Stimulated activated naive CD8-positive, alpha-beta T cell treated with anti-CD3 and anti-CD28 coated beads, Interleukin-15, amount 100 ng/mL, for 72 hours (primary cell): Measurements from ENCODE around the gene POLE3.
A peak's percentile ranks its signal among the peaks of the same experiment; 100 is the strongest.
"Not testable (repeated sequence)": the region's sequence is repeated elsewhere in the genome, so short reads cannot be mapped to it uniquely, and the experiment has no call there.

Experiments used
- ATAC-seq: fragments of 150-1000 bp; cut with Tn5 transposase; 2 replicates; pipeline ENCODE4 v1.10.0; 2021; ENCODE audit warnings: mild to moderate bottlenecking, moderate library complexity
- DNase-seq, 2 donors: peaks; one replicate each; pipeline ENCODE4 v3.0.0; 2021 to 2022
- H3K27ac Mint-ChIP-seq, 2 donors: one replicate each; pipeline ENCODE4 v1.8.0; 2022; ENCODE audit warnings: mild to moderate bottlenecking in 2 of 2, mixed read lengths in 2 of 2, moderate library complexity in 2 of 2
- H3K27me3 Mint-ChIP-seq: one replicate; pipeline ENCODE4 v1.8.0; 2022; ENCODE audit warnings: mixed read lengths
- H3K4me1 Mint-ChIP-seq: one replicate; pipeline ENCODE4 v1.8.0; 2022; ENCODE audit warnings: mild to moderate bottlenecking, mixed read lengths
- H3K4me3 Mint-ChIP-seq, 2 donors: one replicate each; pipeline ENCODE4 v1.8.0; 2022; ENCODE audit warnings: mild to moderate bottlenecking in 2 of 2, mixed read lengths in 2 of 2, moderate library complexity in 1 of 2
- H3K9me3 Mint-ChIP-seq, 2 donors: one replicate each; pipeline ENCODE4 v1.8.0; 2022; ENCODE audit warnings: mixed read lengths in 2 of 2

The POLE3 gene

DNA sequence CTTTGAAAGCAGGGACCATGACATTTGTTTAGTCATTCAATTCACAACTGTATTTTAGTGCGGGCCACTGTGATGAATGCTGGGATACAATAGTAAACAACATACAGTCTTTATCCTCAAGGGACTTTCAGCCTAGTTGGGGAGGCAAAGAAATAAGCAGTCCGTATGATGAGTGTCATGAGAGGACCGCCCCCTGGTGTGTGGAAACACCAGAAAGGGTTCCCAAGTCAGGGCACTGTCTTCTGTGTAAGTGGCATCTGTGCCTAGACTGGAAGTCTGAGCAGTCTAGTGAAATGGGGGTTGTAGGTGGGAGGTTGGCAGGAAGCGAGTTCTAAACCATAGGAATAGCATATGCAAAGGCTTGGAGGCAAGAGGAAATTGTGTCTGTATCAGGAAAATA, 6.9 kb upstream of the POLE3 start:
- DNase-seq (no peak), ATAC-seq (no peak)
- Mint-ChIP-seq H3K4me3 (no peak overlapping the region), H3K27me3 (no peaks in the 10 kb centered on the region), H3K9me3 (no peaks in the 10 kb centered on the region), H3K4me1 (no peaks in the 10 kb centered on the region), H3K27ac (no peak overlapping the region)

DNA sequence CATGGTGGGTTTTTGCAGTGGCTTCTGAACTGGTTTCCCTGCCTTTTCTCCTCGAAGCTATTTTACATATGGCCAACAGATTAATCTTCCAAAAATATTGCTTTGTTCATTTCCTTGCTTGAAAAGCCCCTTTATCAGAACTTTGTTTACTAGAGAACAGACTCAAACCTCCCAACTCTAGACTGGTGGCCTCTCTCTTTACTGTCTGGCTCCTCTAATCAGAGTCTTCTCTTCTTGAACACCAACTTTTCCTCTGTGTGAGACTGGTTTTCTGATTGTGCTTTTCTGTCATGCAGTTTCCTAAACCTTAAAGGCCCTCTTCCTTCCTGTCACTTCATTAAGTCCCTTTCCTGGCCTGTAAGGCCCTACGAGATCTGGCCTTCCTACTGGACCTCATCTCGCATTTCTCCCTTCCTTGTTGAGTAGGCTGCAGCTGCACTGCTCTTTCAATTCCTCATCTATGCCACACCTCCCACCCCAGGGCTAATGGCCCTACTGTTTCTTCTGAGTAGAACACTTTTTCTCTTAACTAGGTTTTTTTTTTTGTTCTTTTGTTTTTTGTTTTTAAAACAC, 5.8 kb upstream of the POLE3 start:
- DNase-seq (no peak), ATAC-seq (no peak)
- H3K9me3 Mint-ChIP-seq = no peaks in the 10 kb centered on the region
- H3K4me3 Mint-ChIP-seq = no peak overlapping the region
- no peaks in the 10 kb centered on the region for H3K27me3 Mint-ChIP-seq
- H3K4me1 Mint-ChIP-seq = no peaks in the 10 kb centered on the region
- no peak overlapping the region for H3K27ac Mint-ChIP-seq

DNA sequence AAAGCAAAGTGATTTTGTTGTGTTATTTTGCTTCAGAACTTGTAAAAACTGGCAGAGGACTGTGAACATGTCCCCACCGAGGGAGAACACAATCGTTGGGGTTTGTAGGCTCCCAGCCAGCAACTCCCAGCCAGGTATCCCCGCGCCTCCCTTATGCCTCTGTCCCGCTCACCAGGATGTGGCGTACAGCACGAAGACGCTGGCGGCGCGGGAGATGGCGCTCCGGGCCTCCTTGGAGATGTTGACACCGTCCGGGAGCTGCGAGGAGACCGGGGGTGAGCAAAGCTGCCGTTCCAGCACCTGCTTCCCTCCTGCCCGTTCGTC, 630 bp downstream of the POLE3 start:
- Mint-ChIP-seq H3K4me3 (peak overlapping the region; percentile 93 to 100), H3K4me1 (peaks cover 30% of the 10 kb centered on the region), H3K27me3 (no peaks in the 10 kb centered on the region), H3K27ac (peak overlapping the region; percentile 99 to 100), H3K9me3 (no peaks in the 10 kb centered on the region)
- ATAC-seq (peak; percentile 23), DNase-seq (no peak)

DNA sequence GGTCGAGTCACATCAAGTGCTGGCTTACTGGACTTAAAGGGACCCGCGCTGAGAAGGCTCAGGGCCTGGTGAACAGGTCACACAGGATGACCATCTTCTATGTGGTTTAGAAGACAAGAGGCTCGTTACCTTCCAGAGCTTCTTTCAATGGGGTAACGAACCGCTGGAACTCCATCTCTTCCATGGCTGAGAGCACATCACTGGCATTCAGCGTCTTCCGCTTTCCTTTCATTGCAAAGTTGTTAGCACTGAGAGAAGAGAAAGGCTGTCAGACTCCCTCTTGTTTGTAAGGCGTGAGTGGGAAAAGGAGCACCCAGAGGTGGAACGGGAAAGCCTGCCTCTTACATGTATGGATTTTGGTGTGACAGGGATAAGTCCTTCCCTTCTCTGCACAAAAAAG, 994 bp downstream of the POLE3 start:
- Mint-ChIP-seq H3K9me3 (no peaks in the 10 kb centered on the region), H3K4me1 (peaks cover 30% of the 10 kb centered on the region)
- no peak for ATAC-seq

DNA sequence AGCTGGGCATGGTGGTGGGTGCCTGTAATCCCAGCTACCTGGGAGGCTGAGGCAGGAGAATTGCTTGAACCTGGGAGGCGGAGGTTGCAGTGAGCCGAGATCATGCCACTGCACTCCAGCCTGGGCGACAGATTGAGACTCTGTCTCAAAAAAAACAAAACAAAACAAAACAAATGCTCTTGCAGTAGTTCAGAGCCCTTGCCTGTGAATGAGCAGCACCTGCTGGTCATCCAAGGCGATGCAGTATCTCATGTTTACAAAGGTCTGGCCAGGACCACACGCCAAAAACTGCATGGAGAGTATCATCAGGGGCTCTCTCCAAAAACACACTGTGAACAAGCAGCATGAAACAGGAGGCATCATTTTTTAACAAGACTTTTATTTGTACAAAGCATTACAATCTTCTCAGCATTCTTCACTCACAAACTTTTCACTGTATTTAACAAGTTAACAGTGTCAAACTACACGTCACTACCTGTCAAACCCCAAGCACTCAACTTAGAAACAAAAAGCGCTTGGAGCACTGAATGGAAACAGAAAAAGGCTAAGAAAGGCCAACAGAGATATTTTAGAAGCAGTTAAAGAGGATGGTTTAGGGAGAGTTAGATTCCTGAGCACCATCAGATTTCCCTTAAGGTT, 3.5 kb downstream of the POLE3 start:
- not testable (repeated sequence) for H3K9me3 Mint-ChIP-seq, H3K27me3 Mint-ChIP-seq
- Mint-ChIP-seq H3K27ac (peak overlapping the region; percentile 2 to 44), H3K4me1 (peaks cover 31% of the 10 kb centered on the region), H3K4me3 (peak overlapping the region; percentile 27 to 48)
- DNase-seq (peak; percentile 45 to 66), ATAC-seq (peak; percentile 24)

More for the DNA sequence above, 994 bp downstream of the POLE3 start:
- no peak for DNase-seq
- Mint-ChIP-seq H3K27me3 (no peaks in the 10 kb centered on the region), H3K4me3 (peak overlapping the region; percentile 93 to 100), H3K27ac (peak overlapping the region; percentile 99 to 100)

DNA sequence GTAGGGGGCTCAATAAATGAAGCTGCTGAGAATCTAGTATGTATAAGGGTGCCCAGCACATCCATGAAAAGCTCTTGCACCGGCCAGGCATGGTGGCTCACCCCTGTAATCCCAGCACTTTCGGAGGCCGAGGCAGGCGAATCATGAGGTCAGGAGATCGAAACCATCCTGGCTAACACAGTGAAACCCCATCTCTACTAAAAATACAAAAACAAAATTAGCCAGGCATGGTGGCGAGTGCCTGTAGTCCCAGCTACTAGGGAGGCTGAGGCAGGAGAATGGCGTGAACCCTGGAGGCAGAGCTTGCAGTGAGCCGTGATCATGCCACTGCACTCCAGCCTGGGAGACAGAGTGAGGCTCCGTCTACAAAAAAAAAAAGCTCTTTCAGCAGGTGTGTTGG, 4.1 kb downstream of the POLE3 start:
- not testable (repeated sequence) for ATAC-seq, H3K9me3 Mint-ChIP-seq, H3K4me3 Mint-ChIP-seq, DNase-seq, H3K27me3 Mint-ChIP-seq
- Mint-ChIP-seq H3K4me1 (peaks cover 37% of the 10 kb centered on the region), H3K27ac (peak overlapping the region; percentile 1 to 44)

DNA sequence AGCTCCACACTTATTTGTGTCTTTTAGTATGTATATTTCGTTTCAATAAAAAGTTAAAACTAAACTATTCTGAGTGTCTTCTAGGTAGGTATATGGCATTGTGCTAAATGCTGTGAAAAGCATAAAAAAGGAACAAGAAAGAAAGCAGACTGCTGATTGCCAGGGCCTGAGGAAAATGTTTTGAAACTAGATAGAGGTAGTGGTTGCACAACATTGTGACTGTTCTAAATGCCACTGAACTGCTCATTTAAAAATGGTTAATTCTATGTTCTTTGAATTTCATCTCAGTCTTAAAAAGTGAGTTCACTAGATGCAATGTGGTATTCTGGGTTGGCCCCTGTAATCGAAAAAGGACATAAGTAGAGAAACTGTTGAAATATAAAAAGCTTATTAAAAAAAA, 6.8 kb downstream of the POLE3 start:
- no peak overlapping the region for H3K4me3 Mint-ChIP-seq
- ATAC-seq = no peak
- no peaks in the 10 kb centered on the region for H3K9me3 Mint-ChIP-seq
- no peaks in the 10 kb centered on the region for H3K27me3 Mint-ChIP-seq
- no peak for DNase-seq
- H3K4me1 Mint-ChIP-seq = peaks cover 45% of the 10 kb centered on the region
- no peak overlapping the region for H3K27ac Mint-ChIP-seq

DNA sequence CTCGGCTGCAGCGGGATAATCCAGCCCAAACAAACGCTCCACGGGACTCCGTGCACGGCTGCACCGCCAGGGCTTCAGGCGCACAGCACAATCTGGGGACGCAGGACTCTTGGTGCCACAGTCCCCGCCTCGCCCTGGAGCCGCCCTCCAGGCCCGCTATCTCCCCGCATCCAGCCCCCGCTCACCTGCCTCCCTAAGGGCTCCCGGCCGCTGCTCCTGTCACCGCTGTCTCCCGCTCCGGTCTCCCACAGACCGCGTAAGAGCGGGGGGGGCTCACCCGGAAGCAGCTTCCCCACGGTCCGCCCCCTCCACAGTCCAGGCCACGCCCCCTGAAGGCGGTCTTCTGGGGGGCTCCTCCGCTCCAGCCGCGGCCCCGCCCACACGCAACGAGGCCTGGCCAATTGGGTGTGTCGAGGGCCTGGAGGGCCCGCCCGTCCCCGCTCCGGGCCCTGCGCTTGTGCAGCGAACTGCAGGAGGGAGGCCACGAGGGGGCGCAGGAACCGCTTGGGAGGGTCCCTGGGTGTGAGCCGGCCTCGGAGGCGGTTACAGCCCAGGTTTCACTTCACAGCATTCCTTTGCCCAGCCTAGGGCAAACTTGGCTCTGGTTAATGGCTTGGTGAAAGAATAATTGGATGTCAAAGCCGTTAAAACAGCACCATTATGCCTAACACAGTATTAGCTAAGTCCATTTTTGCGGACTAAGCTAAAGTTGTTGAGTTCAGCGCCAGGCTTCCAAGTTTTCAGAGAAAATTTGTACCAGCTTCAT, 9.3 kb downstream of the POLE3 start, which contains the start of gene ALAD:
Gene ALAD, minus strand, starts transcription at position 258 of the 766 bp plus-strand sequence. CDS start 7,725 bp downstream, outside the sequence.
- DNase-seq (peak; percentile 99), ATAC-seq (peak; percentile 99)
- H3K4me1 Mint-ChIP-seq = peaks cover 25% of the 10 kb centered on the region
- peak within 1 kb of the TSS; percentile 76 to 84 for H3K27ac Mint-ChIP-seq
- no peaks in the 10 kb centered on the region for H3K9me3 Mint-ChIP-seq
- H3K27me3 Mint-ChIP-seq = no peaks in the 10 kb centered on the region
- peak within 1 kb of the TSS; percentile 97 to 99 for H3K4me3 Mint-ChIP-seq

DNA sequence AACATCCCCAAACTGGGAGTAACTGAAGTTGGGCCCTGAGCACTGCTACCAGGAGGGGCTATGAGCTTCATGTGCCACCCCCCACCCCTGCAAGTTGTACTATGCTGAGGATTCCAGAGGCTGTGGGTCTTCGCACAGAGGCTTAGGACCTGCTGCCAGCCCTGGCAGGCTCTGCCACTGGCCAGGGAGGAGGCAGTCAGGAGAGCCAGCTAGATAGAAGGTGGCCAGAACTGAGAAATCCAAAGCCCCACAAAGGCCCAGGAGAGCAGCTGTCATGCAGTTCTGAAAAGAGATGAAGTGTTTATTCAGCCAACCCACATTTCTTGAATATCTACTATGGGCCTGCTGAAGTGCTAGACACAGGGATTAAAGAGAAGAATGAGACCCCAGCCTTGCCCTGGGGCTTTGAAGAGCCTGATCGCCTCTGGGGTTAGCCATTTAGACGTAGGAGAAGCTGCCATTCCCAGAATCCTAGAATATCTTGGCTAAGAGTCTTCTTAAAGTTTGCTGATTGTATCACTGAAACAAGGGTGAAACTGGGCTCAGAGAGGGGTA, 10.8 kb downstream of the POLE3 start:
- ATAC-seq (no peak), DNase-seq (no peak)
- H3K4me1 Mint-ChIP-seq = peaks cover 25% of the 10 kb centered on the region
- peak overlapping the region; percentile 77 to 97 for H3K4me3 Mint-ChIP-seq
- H3K27ac Mint-ChIP-seq = peak overlapping the region; percentile 52 to 76
- H3K27me3 Mint-ChIP-seq = no peaks in the 10 kb centered on the region
- H3K9me3 Mint-ChIP-seq = no peaks in the 10 kb centered on the region

DNA sequence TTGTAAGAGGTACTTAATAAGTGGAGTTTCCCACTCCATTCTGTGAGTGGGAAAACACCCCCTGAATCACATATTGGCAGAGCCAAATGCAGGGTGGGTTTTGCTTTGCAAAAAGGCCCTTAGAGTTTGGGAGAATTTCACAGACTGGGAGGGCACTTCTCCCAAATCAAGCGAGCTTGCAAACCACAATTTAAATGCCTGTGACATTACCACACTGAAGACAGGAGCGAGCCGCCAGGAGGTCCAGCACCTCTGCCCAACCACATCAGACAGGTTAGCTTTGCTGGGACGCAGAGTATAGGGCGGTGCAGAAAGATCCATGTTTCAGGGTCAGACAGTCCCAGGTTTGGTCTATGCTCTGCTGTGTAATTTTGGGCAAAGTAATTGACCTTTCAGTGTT, 11.7 kb downstream of the POLE3 start:
- H3K4me3 Mint-ChIP-seq = no peak overlapping the region
- H3K27me3 Mint-ChIP-seq = no peaks in the 10 kb centered on the region
- H3K27ac Mint-ChIP-seq = no peak overlapping the region
- DNase-seq (no peak), ATAC-seq (no peak)
- H3K9me3 Mint-ChIP-seq = no peaks in the 10 kb centered on the region
- H3K4me1 Mint-ChIP-seq = peaks cover 25% of the 10 kb centered on the region

DNA sequence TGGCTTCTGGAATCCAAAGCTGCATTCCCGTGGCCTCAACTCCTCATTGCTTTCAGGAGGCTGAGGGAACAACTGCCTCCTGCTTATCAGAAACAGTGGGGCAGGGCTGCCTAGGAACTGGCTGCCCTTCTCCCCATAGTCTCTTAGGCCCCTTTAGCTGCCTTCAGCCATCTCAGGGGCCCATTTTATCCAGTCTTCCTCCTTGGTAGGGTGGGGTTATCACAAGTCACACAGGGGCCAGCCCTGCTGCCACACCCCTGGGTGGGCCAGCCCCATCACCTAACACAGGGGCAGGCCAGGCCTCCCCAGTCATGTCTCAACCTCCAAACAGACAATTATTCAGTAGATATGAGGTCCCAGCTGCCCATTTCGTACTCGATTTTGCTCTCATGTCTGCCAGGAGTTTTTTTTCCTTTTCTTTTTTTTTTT, 13.3 kb downstream of the POLE3 start:
- ATAC-seq (no peak), DNase-seq (no peak)
- Mint-ChIP-seq H3K4me1 (peaks cover 25% of the 10 kb centered on the region), H3K27ac (no peak overlapping the region), H3K4me3 (no peak overlapping the region), H3K27me3 (no peaks in the 10 kb centered on the region), H3K9me3 (no peaks in the 10 kb centered on the region)

DNA sequence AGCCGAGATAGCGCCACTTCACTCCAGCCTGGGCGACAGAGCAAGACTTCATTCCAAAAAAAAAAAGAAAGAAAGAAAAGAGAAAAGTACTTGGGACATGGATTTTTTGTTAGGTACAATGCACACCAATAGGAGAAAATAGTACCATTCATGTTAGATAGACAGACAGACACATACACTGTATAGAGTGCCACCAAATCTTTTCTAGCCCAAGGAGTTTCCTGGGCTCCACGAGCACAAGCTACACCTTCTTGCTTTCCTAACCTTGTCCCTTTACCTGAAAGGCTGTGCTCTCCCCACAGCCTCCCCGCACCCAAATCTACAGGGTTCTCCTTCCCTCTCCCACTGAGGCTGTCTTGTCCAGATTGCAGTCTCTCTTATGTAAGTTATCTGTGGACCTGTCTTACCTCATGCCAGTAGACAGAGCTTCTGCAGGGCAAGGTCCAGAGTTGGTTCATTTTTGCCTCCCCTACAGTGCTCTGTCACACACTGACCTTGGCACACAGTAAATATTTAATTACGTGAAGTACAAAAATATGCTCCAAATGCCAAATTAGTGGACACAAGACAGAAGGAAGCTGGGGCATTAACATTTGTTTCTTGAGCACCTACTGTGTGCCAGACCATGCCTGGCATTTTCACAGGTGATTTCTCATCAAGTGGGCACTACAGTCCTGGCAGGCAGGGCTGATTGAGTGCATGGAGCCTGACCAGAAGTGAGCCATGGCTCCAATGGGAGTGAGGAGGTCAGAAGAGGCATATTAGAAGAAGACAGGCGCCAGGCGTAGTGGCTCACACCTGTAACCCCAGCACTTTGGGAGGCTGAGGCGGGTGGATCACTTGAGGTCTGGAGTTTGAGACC, 15.2 kb downstream of the POLE3 start:
- H3K4me1 Mint-ChIP-seq = peaks cover 15% of the 10 kb centered on the region
- no peaks in the 10 kb centered on the region for H3K27me3 Mint-ChIP-seq
- no peaks in the 10 kb centered on the region for H3K9me3 Mint-ChIP-seq
- ATAC-seq (no peak), DNase-seq (no peak)
- no peak overlapping the region for H3K4me3 Mint-ChIP-seq
- peak overlapping the region in 1 of 2 donors; percentile 22 for H3K27ac Mint-ChIP-seq

DNA sequence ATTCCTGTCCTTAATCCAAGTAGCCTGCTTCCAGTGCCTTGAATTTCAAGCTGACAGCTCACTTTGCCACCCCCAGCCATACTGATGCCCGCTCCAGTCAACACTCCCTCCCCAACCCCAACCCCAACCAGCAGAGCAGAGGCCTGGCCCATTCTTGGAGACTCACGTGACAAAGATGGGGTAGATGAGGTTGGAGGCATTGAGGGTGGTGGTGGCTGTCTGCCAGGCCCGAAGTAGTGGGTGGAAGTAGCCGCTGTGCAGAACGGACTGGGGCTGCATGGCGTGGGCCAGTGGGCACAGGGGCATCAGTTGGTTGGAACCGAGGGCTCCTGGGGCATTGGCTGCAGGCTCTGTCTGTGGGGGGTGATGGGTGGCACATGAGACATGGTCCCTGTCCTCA, 17.2 kb downstream of the POLE3 start:
- Mint-ChIP-seq H3K27me3 (no peaks in the 10 kb centered on the region), H3K4me1 (no peaks in the 10 kb centered on the region), H3K27ac (no peak overlapping the region), H3K4me3 (no peak overlapping the region), H3K9me3 (no peaks in the 10 kb centered on the region)
- ATAC-seq = no peak
- no peak for DNase-seq

DNA sequence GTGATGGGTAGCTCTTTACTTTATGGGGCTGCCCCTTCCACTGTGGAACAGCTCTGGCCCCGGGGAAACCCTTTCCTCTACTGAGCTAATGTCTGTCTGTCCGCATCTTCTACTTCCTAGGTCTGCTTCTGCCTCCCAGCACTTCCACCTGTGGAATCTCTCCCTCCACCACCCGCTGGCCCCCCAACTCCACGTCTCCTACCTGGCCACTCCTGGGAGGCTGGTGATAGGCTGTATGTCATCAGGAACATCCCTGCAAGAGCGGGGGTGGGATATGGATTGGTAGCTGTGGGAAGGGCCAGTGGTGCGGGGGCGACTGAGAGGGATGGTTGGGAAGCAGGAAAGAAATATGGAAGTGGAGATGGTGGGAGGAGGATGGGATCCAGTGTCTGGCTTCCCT, 18.6 kb downstream of the POLE3 start:
- ATAC-seq (no peak), DNase-seq (no peak)
- no peak overlapping the region for H3K4me3 Mint-ChIP-seq
- no peaks in the 10 kb centered on the region for H3K9me3 Mint-ChIP-seq
- H3K4me1 Mint-ChIP-seq = no peaks in the 10 kb centered on the region
- peak overlapping the region in 1 of 2 donors; percentile 3 for H3K27ac Mint-ChIP-seq
- no peaks in the 10 kb centered on the region for H3K27me3 Mint-ChIP-seq

DNA sequence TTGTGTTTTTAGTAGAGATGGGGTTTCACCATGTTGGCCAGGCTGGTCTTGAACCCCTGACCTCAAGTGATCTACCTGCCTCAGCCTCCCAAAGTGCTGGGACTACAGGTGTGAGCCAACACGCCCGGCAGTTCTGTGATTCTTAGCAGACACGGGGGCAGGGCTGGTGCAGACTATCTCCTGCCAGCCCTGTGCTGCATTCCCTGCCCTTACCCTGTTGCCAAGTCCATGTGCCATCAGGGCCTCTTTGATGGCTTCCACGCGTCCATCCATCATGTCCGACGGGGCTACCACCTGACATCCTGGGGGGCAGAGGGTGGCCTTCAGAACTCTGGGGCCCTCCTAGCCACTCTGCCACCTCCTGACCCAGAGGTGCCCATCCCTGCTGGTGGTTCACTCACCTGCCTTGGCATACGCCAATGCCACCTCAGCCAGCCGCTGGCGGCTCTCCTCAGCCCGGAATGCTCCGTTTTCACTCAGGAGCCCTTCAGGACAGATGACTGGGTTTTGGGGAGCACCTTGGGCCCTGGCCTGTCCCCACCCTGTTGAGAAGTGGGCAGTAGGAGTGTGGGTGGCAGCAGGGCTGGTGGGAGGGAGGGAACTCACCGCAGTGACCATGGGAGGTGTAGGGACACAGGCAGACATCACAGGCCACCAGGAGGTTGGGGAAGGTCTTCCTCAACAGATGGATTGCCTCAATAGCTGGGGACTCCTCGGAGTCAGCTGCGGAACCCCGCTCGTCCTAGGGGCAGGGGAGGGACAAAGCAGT, 20.1 kb downstream of the POLE3 start:
- Mint-ChIP-seq H3K4me3 (no peak overlapping the region), H3K27ac (no peak overlapping the region), H3K9me3 (no peaks in the 10 kb centered on the region), H3K4me1 (no peaks in the 10 kb centered on the region), H3K27me3 (no peaks in the 10 kb centered on the region)
- no peak for ATAC-seq
- DNase-seq = no peak
